C4-2B (cell line): ENCODE results near the gene ORC3.

Experiments used
- H3K27ac ChIP-seq: fragments of 450-650 bp; 2 replicates; pipeline ENCODE4 v1.5.1; 2017
- ZFX ChIP-seq: fragments of 450-650 bp; IDR thresholded peaks from 2 replicates; pipeline ENCODE4 v1.6.1; 2017
- TF ChIP-seq, protein P1 (sequence below): fragments of 450-650 bp; conservative IDR thresholded peaks from 2 replicates; pipeline ENCODE4 v1.5.1; 2017; ENCODE audit warnings: mild to moderate bottlenecking

Gene ORC3

DNA sequence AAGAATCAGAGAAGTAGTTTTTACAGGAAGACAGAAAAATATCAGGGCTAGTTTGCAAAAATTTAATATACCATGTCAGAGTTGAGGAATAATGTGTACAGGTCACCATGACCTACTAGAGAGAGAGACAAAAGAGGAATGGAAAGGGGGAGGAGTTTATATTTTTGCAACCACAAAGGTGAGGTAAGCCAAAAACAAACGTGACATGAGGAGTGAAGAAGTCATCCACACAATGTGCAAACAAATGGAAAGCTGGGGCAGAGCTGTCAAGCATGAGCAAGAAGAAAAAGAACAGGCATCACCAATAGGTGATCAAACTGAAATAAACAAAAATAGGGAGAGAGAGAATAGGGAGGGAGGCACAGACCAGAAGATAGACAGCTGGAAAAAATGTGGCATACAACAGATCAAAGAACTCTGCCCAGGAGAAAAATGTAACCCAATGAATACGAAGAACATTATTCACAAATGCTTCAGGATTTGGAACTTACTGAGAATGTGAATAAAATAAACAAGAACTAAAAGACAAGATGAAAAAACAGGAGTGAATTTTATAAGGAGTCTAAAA lies 15.6 kb upstream of the ORC3 start:
- TF ChIP-seq ZFX: no peak
- TF ChIP-seq, protein P1, sequence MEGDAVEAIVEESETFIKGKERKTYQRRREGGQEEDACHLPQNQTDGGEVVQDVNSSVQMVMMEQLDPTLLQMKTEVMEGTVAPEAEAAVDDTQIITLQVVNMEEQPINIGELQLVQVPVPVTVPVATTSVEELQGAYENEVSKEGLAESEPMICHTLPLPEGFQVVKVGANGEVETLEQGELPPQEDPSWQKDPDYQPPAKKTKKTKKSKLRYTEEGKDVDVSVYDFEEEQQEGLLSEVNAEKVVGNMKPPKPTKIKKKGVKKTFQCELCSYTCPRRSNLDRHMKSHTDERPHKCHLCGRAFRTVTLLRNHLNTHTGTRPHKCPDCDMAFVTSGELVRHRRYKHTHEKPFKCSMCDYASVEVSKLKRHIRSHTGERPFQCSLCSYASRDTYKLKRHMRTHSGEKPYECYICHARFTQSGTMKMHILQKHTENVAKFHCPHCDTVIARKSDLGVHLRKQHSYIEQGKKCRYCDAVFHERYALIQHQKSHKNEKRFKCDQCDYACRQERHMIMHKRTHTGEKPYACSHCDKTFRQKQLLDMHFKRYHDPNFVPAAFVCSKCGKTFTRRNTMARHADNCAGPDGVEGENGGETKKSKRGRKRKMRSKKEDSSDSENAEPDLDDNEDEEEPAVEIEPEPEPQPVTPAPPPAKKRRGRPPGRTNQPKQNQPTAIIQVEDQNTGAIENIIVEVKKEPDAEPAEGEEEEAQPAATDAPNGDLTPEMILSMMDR: no peak

GRCh38 chr6:87575423-87575822 lies 14.5 kb upstream of the ORC3 start:
- no peak for TF ChIP-seq ZFX
- TF ChIP-seq, protein P1: no peak
- H3K27ac ChIP-seq: no peak overlapping the region

More for the DNA sequence above, 15.6 kb upstream of the ORC3 start:
- no peak overlapping the region for H3K27ac ChIP-seq

DNA sequence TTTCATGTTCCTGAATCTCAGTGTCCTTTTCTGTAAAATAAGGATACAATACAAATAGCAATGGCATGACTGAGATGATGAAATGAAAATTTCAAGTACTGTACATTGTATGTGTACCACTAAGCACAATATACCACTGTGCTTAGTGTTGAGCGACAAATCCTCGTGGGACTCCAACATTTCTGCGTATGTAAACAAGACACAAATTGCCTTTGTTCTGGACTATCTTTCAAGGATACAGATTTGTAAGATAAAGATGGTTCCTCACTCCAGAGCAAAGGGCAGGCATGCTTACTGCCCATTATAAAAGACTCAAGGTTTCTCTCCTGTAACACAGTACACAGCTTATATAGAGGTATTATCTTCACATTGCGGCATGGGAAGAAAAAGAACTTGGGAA lies 6.1 kb upstream of the ORC3 start:
- no peak for TF ChIP-seq ZFX
- TF ChIP-seq, protein P1: no peak
- no peak overlapping the region for H3K27ac ChIP-seq

DNA sequence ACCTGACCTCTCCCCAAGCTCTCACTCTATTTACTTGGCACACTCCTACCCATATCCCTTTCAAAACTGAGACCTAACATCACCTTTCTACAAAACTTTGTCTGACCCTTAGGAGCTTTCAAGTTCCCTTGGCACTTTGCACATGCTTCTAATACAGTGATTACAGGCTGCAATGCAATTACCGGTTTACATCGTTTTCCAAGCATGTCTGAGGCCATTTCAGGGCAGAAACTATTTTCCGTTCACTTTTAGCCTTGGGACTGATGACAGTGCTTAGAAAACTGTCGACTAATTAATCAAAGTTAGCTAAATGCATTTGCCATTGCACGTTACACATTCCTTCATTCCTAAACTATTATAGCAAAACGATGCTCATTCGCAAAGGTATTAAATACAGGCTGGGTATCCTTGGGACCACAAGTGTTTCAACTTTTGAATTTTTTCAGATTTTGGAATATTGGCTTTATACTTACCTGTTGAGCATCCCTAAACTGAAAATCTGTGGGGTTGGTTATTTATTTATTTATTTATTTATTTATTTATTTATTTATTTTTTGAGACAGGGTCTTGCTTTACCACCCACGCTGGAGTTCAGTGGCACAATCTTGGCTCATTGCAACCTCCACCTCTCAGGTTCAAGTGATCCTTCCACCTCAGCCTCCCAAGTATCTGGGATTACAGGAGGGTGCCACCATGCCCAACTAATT lies 3.4 kb upstream of the ORC3 start:
- TF ChIP-seq, protein P1: no peak
- TF ChIP-seq ZFX: no peak

GRCh38 chr6:87588756-87589407 lies 1.1 kb upstream of the ORC3 start:
- peak overlapping the region; percentile 78 for H3K27ac ChIP-seq
- TF ChIP-seq, protein P1: no peak
- no peak for TF ChIP-seq ZFX

More for the DNA sequence above, 3.4 kb upstream of the ORC3 start:
- H3K27ac ChIP-seq: no peak overlapping the region

DNA sequence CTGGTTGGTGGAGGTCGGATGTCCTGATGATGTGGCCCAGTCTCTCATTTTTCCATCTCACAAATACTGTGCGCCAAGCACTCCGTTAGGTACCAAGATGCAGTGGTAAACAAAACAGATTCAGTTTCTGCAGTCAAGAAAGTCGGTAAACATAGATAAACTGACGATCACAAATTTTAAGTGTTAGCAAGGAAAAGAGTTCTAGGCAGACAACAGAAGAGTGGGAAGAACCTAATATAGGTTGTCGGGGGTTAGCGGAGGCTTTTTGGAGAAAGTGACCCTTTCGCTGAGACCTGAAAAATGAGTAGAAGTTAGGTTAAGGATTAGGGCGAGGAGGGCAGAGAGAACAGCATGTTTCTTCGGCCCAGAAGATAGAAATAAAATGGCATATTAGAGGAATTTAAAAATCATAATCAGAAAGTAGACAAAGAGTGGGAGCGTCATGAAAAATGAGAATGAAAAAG lies 514 bp downstream of the ORC3 start:
- TF ChIP-seq, protein P1: no peak
- no peak for TF ChIP-seq ZFX
- peak overlapping the region; percentile 78 for H3K27ac ChIP-seq

GRCh38 chr6:87590990-87591389 lies 1.1 kb downstream of the ORC3 start:
- H3K27ac ChIP-seq: no peak overlapping the region
- TF ChIP-seq, protein P1: no peak
- no peak for TF ChIP-seq ZFX
